ENCODE results near the gene ACTR3C. TPM values are rescaled to one million over a fixed set of nuclear protein-coding genes. Genes with fewer than 3 reads are reported as not detected.

Gene ACTR3C
- total and polyA plus RNA-seq, 10 of the 15 experiments (the other 5 are each of a cell fraction or from before 2014, with no cell fraction given) = 2.0 to 10.2 (median 6.3) TPM

GRCh38 chr7:150356265-150356897 lies 33.0 kb upstream of the ACTR3C start:
- no peak overlapping the region for H3K9ac ChIP-seq (ENCODE audit: control insufficient read depth, insufficient read depth, low read length)
- SMC1A ChIA-PET (ENCODE audit: uncharacterized antibody, unreplicated experiment) = interaction anchor here (0.6 to 6.5 kb wide), 17 partner anchors 9 to 400 kb away, joined by 3 to 48 read pairs (median 6); a partner anchor contains a TSS
- no peak overlapping the region for H3K27ac ChIP-seq (ENCODE audit: control insufficient read depth, insufficient read depth)
- H3K36me3 ChIP-seq (ENCODE audit: control insufficient read depth in 2 of 2, insufficient read depth in 2 of 2, low read length in 1 of 2) = no peaks in the 10 kb centered on the region
- 16% methylated on average over 6 of the region's 6 CpGs for WGBS (ENCODE audit: insufficient coverage, insufficient replicate concordance, low lambda C conversion rate, missing lambda C conversion rate)
- DNase-seq (ENCODE audit: low read depth, low spot score) = no peak
- BruUV-seq (replicated peaks) = no TSS peak
- intact Hi-C loops (cut with micrococcal nuclease; ENCODE audit: unreplicated experiment) = loop anchor here (1.0 to 5.0 kb wide), 2 partner anchors 34 to 65 kb away; partner anchors contain the start of genes ACTR3C and LRRC61
- H3K4me3 ChIP-seq = no peak overlapping the region
- RAD21 ChIA-PET (ENCODE audit: unreplicated experiment) = interaction anchor here (0.9 to 4.7 kb wide), 11 partner anchors 10 to 68 kb away, joined by 3 to 26 read pairs (median 5); partner anchors contain the start of gene REPIN1
- in situ Hi-C loops (cut with MboI) = no loop called here
- ATAC-seq = peak; percentile 53
- no peaks in the 10 kb centered on the region for H4K20me1 ChIP-seq (ENCODE audit: control insufficient read depth, insufficient read depth)
- no peaks in the 10 kb centered on the region for H3K79me2 ChIP-seq (ENCODE audit: control insufficient read depth, insufficient read depth, low read length)
- H3K9me3 ChIP-seq (replicated peaks; ENCODE audit: control insufficient read depth, insufficient read depth, low read length) = no peaks in the 10 kb centered on the region
- no peak overlapping the region for H3K4me2 ChIP-seq (ENCODE audit: control insufficient read depth, insufficient read depth)
- FAIRE-seq = peak; percentile 57
- H3K4me1 ChIP-seq (ENCODE audit: control insufficient read depth, insufficient read depth, low read length) = peaks cover 20% of the 10 kb centered on the region
- H2AFZ ChIP-seq (ENCODE audit: control insufficient read depth, low read depth, low read length) = peak overlapping the region; percentile 72; the same call in 1 of the 2 replicates
- POLR2A ChIA-PET = interaction anchor here (0.7 to 1.6 kb wide), 5 partner anchors 10 to 62 kb away, joined by 3 to 5 read pairs (median 4); no protein-coding TSS in a partner anchor
- H3K27me3 ChIP-seq (replicated peaks in 1 of 2; ENCODE audit: control insufficient read depth in 2 of 2, insufficient read depth in 2 of 2, low read length in 1 of 2) = no peaks in the 10 kb centered on the region
- CTCF ChIA-PET = interaction anchor here (0.7 to 4.9 kb wide), 23 partner anchors 10 to 1191 kb away, joined by 3 to 72 read pairs (median 10); a partner anchor contains a TSS
- no peak for TF ChIP-seq IKZF1 (conservative IDR thresholded peaks at IDR 0.05)
- no peak for TF ChIP-seq NFIC (IDR thresholded peaks at IDR 0.05; ENCODE audit: low read depth, low read length)
- no peak for TF ChIP-seq CHD1 (IDR thresholded peaks at IDR 0.05; ENCODE audit: low read depth, low read length)
- TF ChIP-seq NFYB (IDR thresholded peaks at IDR 0.05; ENCODE audit: insufficient read depth, low read depth, low read length) = no peak
- TF ChIP-seq MLLT1 (IDR thresholded peaks at IDR 0.05) = 0 out of 2 replicates have a peak, but pooled peaks have one; percentile 34
- no peak for TF ChIP-seq SREBF1 (IDR thresholded peaks at IDR 0.05; ENCODE audit: low read length)
- no peak for TF ChIP-seq SMAD5 (IDR thresholded peaks at IDR 0.05; ENCODE audit: low read depth)
- no peak for TF ChIP-seq USF2 (IDR thresholded peaks at IDR 0.05; ENCODE audit: borderline replicate concordance, low read depth, low read length)
- no peak for TF ChIP-seq TAF1 (IDR thresholded peaks at IDR 0.05; ENCODE audit: borderline replicate concordance, low read depth, low read length)
- TF ChIP-seq, protein P1, sequence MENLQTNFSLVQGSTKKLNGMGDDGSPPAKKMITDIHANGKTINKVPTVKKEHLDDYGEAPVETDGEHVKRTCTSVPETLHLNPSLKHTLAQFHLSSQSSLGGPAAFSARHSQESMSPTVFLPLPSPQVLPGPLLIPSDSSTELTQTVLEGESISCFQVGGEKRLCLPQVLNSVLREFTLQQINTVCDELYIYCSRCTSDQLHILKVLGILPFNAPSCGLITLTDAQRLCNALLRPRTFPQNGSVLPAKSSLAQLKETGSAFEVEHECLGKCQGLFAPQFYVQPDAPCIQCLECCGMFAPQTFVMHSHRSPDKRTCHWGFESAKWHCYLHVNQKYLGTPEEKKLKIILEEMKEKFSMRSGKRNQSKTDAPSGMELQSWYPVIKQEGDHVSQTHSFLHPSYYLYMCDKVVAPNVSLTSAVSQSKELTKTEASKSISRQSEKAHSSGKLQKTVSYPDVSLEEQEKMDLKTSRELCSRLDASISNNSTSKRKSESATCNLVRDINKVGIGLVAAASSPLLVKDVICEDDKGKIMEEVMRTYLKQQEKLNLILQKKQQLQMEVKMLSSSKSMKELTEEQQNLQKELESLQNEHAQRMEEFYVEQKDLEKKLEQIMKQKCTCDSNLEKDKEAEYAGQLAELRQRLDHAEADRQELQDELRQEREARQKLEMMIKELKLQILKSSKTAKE (IDR thresholded peaks at IDR 0.05; ENCODE audit: low read depth, poor library complexity, severe bottlenecking) = peak; percentile 23
- peak; percentile 73 for TF ChIP-seq RAD21 (IDR thresholded peaks at IDR 0.05; ENCODE audit: insufficient read depth, low read depth, low read length)
- TF ChIP-seq SMC3 (IDR thresholded peaks at IDR 0.05; ENCODE audit: borderline replicate concordance, low read length) = peak; percentile 73; the same call in 1 of the 2 replicates
- TF ChIP-seq NR2F1 (conservative IDR thresholded peaks at IDR 0.05) = no peak
- no peak for TF ChIP-seq ZSCAN29 (IDR thresholded peaks at IDR 0.05)
- TF ChIP-seq ZZZ3 (IDR thresholded peaks at IDR 0.05; ENCODE audit: control insufficient read depth, insufficient read length, low read depth) = no peak
- peak; percentile 61; the same call in 1 of the 2 replicates for TF ChIP-seq ZNF384 (IDR thresholded peaks at IDR 0.05; ENCODE audit: borderline replicate concordance, low read depth, low read length)
- peak; percentile 16; the same call in 1 of the 2 replicates for TF ChIP-seq RUNX3 (IDR thresholded peaks at IDR 0.05; ENCODE audit: low read length)
